ENCODE measurements around the gene ALAS1. TPM values are rescaled to one million over a fixed set of nuclear protein-coding genes. Genes with fewer than 3 reads are reported as not detected.
A peak's percentile ranks its signal among the peaks of the same experiment; 100 is the strongest.

ALAS1 gene
- total and polyA plus RNA-seq, 2 of the 13 experiments (the other 11 are each of a cell fraction or from before 2014, with no cell fraction given), result 36.0 to 43.2 TPM

DNA sequence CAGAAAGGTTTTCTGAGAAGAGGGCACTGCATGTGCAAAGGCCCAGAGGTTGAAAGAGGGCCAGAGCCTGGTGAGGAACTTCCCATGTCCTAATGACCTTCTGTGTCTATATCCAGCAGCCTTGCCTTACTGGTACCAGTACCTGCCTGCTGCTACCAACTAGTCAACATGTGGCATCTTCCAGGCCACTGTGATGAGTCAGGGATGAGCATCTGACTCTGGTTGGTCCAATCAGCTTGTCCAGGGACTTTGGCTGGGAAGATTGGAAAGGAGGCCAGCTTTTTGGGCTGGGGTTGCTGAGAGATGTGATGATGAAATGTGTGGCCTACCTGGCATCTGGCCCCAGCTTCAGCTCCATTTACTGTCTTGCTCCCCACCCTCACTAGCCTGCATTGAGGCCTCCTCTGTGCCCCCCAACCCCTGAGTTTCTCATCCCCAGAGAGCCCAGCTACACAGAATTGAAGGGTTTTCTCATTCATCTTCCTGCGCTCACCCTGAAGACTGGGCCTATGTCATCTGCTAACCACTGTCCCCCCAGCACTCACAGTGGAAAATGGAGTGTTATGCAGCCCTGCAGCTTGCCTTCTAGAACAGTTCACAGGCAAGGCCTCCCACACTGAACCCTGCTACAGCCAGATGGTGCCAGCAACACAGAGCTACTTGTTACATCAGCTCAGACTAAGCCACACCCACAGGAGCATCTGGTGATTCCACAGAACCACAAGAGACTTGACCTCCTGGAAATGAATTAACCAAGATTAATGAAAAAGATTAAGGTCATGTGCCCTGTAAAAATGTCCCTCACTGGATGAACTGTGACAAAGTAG, 42.3 kb downstream of the ALAS1 start (continued):
- TF ChIP-seq FOSL2 (CRISPR knock-in tag; IDR thresholded peaks at IDR 0.05) (peak; percentile 81), NFIB (CRISPR knock-in tag; IDR thresholded peaks at IDR 0.05; ENCODE audit: borderline replicate concordance) (no peak), ZNF382 (CRISPR knock-in tag; IDR thresholded peaks at IDR 0.05; ENCODE audit: borderline replicate concordance) (no peak), MLLT10 (CRISPR knock-in tag; IDR thresholded peaks at IDR 0.05) (no peak), REPIN1 (CRISPR knock-in tag; IDR thresholded peaks at IDR 0.05; ENCODE audit: borderline replicate concordance, low read depth) (no peak), ZNF124 (CRISPR knock-in tag; IDR thresholded peaks at IDR 0.05) (0 out of 2 replicates have a peak, but pooled peaks have one; percentile 37), ZNF430 (CRISPR knock-in tag; IDR thresholded peaks at IDR 0.05) (no peak), ZNF605 (CRISPR knock-in tag; IDR thresholded peaks at IDR 0.05) (no peak), ZNF232 (CRISPR knock-in tag; IDR thresholded peaks at IDR 0.05; ENCODE audit: borderline replicate concordance) (no peak), CBFB (CRISPR knock-in tag; IDR thresholded peaks at IDR 0.05) (no peak), ZNF598 (CRISPR knock-in tag; IDR thresholded peaks at IDR 0.05; ENCODE audit: borderline replicate concordance) (no peak), ZNF550 (CRISPR knock-in tag; IDR thresholded peaks at IDR 0.05; ENCODE audit: borderline replicate concordance) (no peak), NCOA1 (CRISPR knock-in tag; IDR thresholded peaks at IDR 0.05) (no peak), ZNF652 (CRISPR knock-in tag; IDR thresholded peaks at IDR 0.05; ENCODE audit: borderline replicate concordance, low read depth) (no peak), NR3C1 (CRISPR knock-in tag; IDR thresholded peaks at IDR 0.05) (no peak), HDAC1 (CRISPR knock-in tag; IDR thresholded peaks at IDR 0.05) (no peak), ZNF296 (CRISPR knock-in tag; conservative IDR thresholded peaks at IDR 0.05) (no peak), AKAP8 (CRISPR knock-in tag; IDR thresholded peaks at IDR 0.05) (no peak), THAP11 (CRISPR knock-in tag; IDR thresholded peaks at IDR 0.05) (peak; percentile 54), NBN (conservative IDR thresholded peaks at IDR 0.05) (no peak), ARHGAP35 (CRISPR knock-in tag; IDR thresholded peaks at IDR 0.05; ENCODE audit: borderline replicate concordance) (no peak)
- TF ChIP-seq, protein P1, sequence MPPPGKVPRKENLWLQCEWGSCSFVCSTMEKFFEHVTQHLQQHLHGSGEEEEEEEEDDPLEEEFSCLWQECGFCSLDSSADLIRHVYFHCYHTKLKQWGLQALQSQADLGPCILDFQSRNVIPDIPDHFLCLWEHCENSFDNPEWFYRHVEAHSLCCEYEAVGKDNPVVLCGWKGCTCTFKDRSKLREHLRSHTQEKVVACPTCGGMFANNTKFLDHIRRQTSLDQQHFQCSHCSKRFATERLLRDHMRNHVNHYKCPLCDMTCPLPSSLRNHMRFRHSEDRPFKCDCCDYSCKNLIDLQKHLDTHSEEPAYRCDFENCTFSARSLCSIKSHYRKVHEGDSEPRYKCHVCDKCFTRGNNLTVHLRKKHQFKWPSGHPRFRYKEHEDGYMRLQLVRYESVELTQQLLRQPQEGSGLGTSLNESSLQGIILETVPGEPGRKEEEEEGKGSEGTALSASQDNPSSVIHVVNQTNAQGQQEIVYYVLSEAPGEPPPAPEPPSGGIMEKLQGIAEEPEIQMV (CRISPR knock-in tag; IDR thresholded peaks at IDR 0.05; ENCODE audit: low read depth), result no peak
- TF ChIP-seq, protein P2, sequence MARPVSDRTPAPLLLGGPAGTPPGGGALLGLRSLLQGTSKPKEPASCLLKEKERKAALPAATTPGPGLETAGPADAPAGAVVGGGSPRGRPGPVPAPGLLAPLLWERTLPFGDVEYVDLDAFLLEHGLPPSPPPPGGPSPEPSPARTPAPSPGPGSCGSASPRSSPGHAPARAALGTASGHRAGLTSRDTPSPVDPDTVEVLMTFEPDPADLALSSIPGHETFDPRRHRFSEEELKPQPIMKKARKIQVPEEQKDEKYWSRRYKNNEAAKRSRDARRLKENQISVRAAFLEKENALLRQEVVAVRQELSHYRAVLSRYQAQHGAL (CRISPR knock-in tag; IDR thresholded peaks at IDR 0.05; ENCODE audit: not compliant biosample characterization), result no peak
- TF ChIP-seq, protein P3, sequence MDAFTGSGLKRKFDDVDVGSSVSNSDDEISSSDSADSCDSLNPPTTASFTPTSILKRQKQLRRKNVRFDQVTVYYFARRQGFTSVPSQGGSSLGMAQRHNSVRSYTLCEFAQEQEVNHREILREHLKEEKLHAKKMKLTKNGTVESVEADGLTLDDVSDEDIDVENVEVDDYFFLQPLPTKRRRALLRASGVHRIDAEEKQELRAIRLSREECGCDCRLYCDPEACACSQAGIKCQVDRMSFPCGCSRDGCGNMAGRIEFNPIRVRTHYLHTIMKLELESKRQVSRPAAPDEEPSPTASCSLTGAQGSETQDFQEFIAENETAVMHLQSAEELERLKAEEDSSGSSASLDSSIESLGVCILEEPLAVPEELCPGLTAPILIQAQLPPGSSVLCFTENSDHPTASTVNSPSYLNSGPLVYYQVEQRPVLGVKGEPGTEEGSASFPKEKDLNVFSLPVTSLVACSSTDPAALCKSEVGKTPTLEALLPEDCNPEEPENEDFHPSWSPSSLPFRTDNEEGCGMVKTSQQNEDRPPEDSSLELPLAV (CRISPR knock-in tag; conservative IDR thresholded peaks at IDR 0.05; ENCODE audit: low read depth), result no peak
- TF ChIP-seq, protein P4, sequence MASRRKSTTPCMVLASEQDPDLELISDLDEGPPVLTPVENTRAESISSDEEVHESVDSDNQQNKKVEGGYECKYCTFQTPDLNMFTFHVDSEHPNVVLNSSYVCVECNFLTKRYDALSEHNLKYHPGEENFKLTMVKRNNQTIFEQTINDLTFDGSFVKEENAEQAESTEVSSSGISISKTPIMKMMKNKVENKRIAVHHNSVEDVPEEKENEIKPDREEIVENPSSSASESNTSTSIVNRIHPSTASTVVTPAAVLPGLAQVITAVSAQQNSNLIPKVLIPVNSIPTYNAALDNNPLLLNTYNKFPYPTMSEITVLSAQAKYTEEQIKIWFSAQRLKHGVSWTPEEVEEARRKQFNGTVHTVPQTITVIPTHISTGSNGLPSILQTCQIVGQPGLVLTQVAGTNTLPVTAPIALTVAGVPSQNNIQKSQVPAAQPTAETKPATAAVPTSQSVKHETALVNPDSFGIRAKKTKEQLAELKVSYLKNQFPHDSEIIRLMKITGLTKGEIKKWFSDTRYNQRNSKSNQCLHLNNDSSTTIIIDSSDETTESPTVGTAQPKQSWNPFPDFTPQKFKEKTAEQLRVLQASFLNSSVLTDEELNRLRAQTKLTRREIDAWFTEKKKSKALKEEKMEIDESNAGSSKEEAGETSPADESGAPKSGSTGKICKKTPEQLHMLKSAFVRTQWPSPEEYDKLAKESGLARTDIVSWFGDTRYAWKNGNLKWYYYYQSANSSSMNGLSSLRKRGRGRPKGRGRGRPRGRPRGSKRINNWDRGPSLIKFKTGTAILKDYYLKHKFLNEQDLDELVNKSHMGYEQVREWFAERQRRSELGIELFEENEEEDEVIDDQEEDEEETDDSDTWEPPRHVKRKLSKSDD (CRISPR knock-in tag; IDR thresholded peaks at IDR 0.05; ENCODE audit: low read depth), result no peak

Measured in HepG2 (cell line).